Upper lobe of left lung (tissue), 6 donors: ENCODE results near the gene MYO1C. TPM values are rescaled to one million over a fixed set of nuclear protein-coding genes. Genes with fewer than 3 reads are reported as not detected.

Source experiments
- ATAC-seq, 2 donors: fragments of 200-7000 bp; cut with Tn5 transposase; one replicate each; pipeline ENCODE4 v1.9.1; 2022; ENCODE audit warnings: mild to moderate bottlenecking in 2 of 2, moderate library complexity in 2 of 2; ENCODE audit not compliant: low FRiP score in 2 of 2
- DNase-seq, 2 donors: peaks; one replicate each; pipeline ENCODE4 v3.0.0-alpha.2; 2019 to 2020
- H3K27ac ChIP-seq, 4 donors: fragments of 200-600 bp; sonication (generic); one replicate each; pipeline ENCODE4 v1.5.1; 2016 to 2019
- H3K27me3 ChIP-seq, 4 donors: fragments of 200-600 bp; sonication (generic); one replicate each; pipeline ENCODE4 v1.5.1; 2017 to 2019
- H3K36me3 ChIP-seq, 4 donors: fragments of 200-600 bp; sonication (generic); one replicate each; pipeline ENCODE4 v1.5.1; 2016 to 2019
- H3K4me1 ChIP-seq, 4 donors: fragments of 200-600 bp; sonication (generic); one replicate each; pipeline ENCODE4 v1.5.1; 2018 to 2019
- H3K4me3 ChIP-seq, 4 donors: fragments of 200-600 bp; sonication (generic); one replicate each; pipeline ENCODE4 v1.5.1; 2017 to 2019; ENCODE audit warnings: mild to moderate bottlenecking in 2 of 4, moderate library complexity in 1 of 4
- H3K9me3 ChIP-seq, 4 donors: fragments of 200-600 bp; sonication (generic); one replicate each; pipeline ENCODE4 v1.5.1; 2018 to 2019
- CTCF ChIP-seq, 6 experiments: fragments of 450-650 bp in 4 of 6; fragments of 200-600 bp in 2 of 6; sonication (generic) in 2 of 6; IDR thresholded peaks; one replicate each; pipeline ENCODE4 v1.5.1; 2016 to 2019; ENCODE audit warnings: antibody characterized with exemption in 6 of 6
- EP300 ChIP-seq, 4 donors: sonication (generic); formaldehyde crosslinking; IDR thresholded peaks; one replicate each; pipeline ENCODE4 v1.5.1; 2017; ENCODE audit warnings: antibody characterized with exemption in 4 of 4, control low read depth in 2 of 4
- POLR2A ChIP-seq, 4 donors: fragments of 450-650 bp; IDR thresholded peaks; one replicate each; pipeline ENCODE4 v1.5.1; 2016 to 2017; ENCODE audit warnings: antibody characterized with exemption in 4 of 4, mild to moderate bottlenecking in 2 of 4
- POLR2AphosphoS5 ChIP-seq, 2 donors: sonication (generic); formaldehyde crosslinking; IDR thresholded peaks; one replicate each; pipeline ENCODE4 v1.5.1; 2017; ENCODE audit warnings: antibody characterized with exemption in 2 of 2
- WGBS, 2 donors: methylation state at CpG; one replicate each; pipeline ENCODE4 v1.1.5; 2017 to 2018; 5-methylcytosine and 5-hydroxymethylcytosine counted together
- total RNA-seq, 6 donors: library from RNA; depleted of rRNA in 4 of 6; stranded (reverse); fragments of >200 nt in 4 of 6; gene quantifications; one replicate each; pipeline versions ENCODE4 v1.1.0 to v1.2.1, GENCODE V29; 2016 to 2021
- donor health status: DM: no; HTN: no; CAD: no; lungs with moderate emphysema.
- donor health status: DM: no; HTN: yes; CAD: no; lungs with severe emphysema.

MYO1C gene
- total RNA-seq, 6 donors from 2014 or later, result 186 to 358 (median 266) TPM

GRCh38 chr17:1442187-1442586, 50.3 kb downstream of the MYO1C start:
- Histone ChIP-seq H3K4me1 (peaks cover 18 to 43% (median 28%) of the 10 kb centered on the region in 4 donors), H3K9me3 (no peaks in the 10 kb centered on the region), H3K27me3 (no peaks in the 10 kb centered on the region), H3K27ac (no peak overlapping the region), H3K36me3 (peaks cover 0 to 13% (median 0%) of the 10 kb centered on the region in 4 donors), H3K4me3 (no peak overlapping the region)
- DNase-seq, result no peak
- ATAC-seq, result no peak
- 96 to 97% methylated on average over 4 of the region's 4 CpGs for WGBS, 2 donors
- TF ChIP-seq POLR2A (IDR thresholded peaks at IDR 0.05) (no peak), POLR2AphosphoS5 (IDR thresholded peaks at IDR 0.05) (no peak), EP300 (IDR thresholded peaks at IDR 0.05) (no peak), CTCF (IDR thresholded peaks at IDR 0.05) (no peak)

- no peak for ATAC-seq
- H3K27me3 ChIP-seq, result no peaks in the 10 kb centered on the region
- no peak overlapping the region for H3K27ac ChIP-seq
- no peaks in the 10 kb centered on the region for H3K9me3 ChIP-seq
- no peak for DNase-seq
- H3K4me1 ChIP-seq, result peaks cover 13 to 32% (median 20%) of the 10 kb centered on the region in 4 donors
- H3K4me3 ChIP-seq, result no peak overlapping the region
- 94% methylated on average over 8 of the region's 8 CpGs for WGBS, 2 donors
- peaks cover 5 to 26% (median 9%) of the 10 kb centered on the region in 4 donors for H3K36me3 ChIP-seq
- TF ChIP-seq CTCF (IDR thresholded peaks at IDR 0.05) (no peak), EP300 (IDR thresholded peaks at IDR 0.05) (no peak), POLR2AphosphoS5 (IDR thresholded peaks at IDR 0.05) (no peak)
Observed at GRCh38 chr17:1440921-1441320, 51.6 kb downstream of the MYO1C start.

- WGBS, 2 donors, result 49 to 64% methylated on average over 11 of the region's 11 CpGs
- peak overlapping the region in 3 of 4 donors; percentile 46 to 62 (median 57) for H3K27ac ChIP-seq
- H3K9me3 ChIP-seq, result no peaks in the 10 kb centered on the region
- no peaks in the 10 kb centered on the region for H3K27me3 ChIP-seq
- no peak overlapping the region for H3K4me3 ChIP-seq
- DNase-seq, result peak in 1 of 2 donors; percentile 32
- H3K4me1 ChIP-seq, result peaks cover 13 to 20% (median 18%) of the 10 kb centered on the region in 4 donors
- TF ChIP-seq POLR2AphosphoS5 (IDR thresholded peaks at IDR 0.05), result no peak
- no peak for TF ChIP-seq CTCF (IDR thresholded peaks at IDR 0.05)
- TF ChIP-seq POLR2A (IDR thresholded peaks at IDR 0.05), result no peak
- TF ChIP-seq EP300 (IDR thresholded peaks at IDR 0.05), result no peak
- H3K36me3 ChIP-seq, result peaks cover 9 to 39% (median 23%) of the 10 kb centered on the region in 4 donors
- ATAC-seq, result no peak
Observed at GRCh38 chr17:1438593-1439083, 53.8 kb downstream of the MYO1C start.

GRCh38 chr17:1435326-1435725, 57.2 kb downstream of the MYO1C start:
- TF ChIP-seq POLR2AphosphoS5 (IDR thresholded peaks at IDR 0.05) (no peak), EP300 (IDR thresholded peaks at IDR 0.05) (no peak), CTCF (IDR thresholded peaks at IDR 0.05) (no peak)
- ATAC-seq (no peak), DNase-seq (no peak)
- no peaks in the 10 kb centered on the region for H3K9me3 ChIP-seq
- H3K27ac ChIP-seq, result no peak overlapping the region
- no peaks in the 10 kb centered on the region for H3K27me3 ChIP-seq
- H3K4me3 ChIP-seq, result no peak overlapping the region
- peaks cover 24 to 31% (median 28%) of the 10 kb centered on the region in 4 donors for H3K4me1 ChIP-seq
- 83 to 84% methylated on average over 3 of the region's 3 CpGs for WGBS, 2 donors
- peaks cover 9 to 46% (median 25%) of the 10 kb centered on the region in 4 donors for H3K36me3 ChIP-seq

- peaks cover 22 to 25% (median 25%) of the 10 kb centered on the region in 4 donors for H3K4me1 ChIP-seq
- H3K27ac ChIP-seq, result no peak overlapping the region
- H3K4me3 ChIP-seq, result no peak overlapping the region
- ATAC-seq, result no peak
- no peaks in the 10 kb centered on the region for H3K27me3 ChIP-seq
- no peak for DNase-seq
- H3K36me3 ChIP-seq, result peaks cover 9 to 49% (median 26%) of the 10 kb centered on the region in 4 donors
- H3K9me3 ChIP-seq, result no peaks in the 10 kb centered on the region
- no peak for TF ChIP-seq POLR2A (IDR thresholded peaks at IDR 0.05)
- TF ChIP-seq CTCF (IDR thresholded peaks at IDR 0.05), result no peak
- no peak for TF ChIP-seq POLR2AphosphoS5 (IDR thresholded peaks at IDR 0.05)
- TF ChIP-seq EP300 (IDR thresholded peaks at IDR 0.05), result no peak
- WGBS, 2 donors, result 100% methylated on average over 2 of the region's 3 CpGs
Observed at GRCh38 chr17:1434150-1434549, 58.3 kb downstream of the MYO1C start.
